Measurements from ENCODE around the gene C1QL4.

DNA sequence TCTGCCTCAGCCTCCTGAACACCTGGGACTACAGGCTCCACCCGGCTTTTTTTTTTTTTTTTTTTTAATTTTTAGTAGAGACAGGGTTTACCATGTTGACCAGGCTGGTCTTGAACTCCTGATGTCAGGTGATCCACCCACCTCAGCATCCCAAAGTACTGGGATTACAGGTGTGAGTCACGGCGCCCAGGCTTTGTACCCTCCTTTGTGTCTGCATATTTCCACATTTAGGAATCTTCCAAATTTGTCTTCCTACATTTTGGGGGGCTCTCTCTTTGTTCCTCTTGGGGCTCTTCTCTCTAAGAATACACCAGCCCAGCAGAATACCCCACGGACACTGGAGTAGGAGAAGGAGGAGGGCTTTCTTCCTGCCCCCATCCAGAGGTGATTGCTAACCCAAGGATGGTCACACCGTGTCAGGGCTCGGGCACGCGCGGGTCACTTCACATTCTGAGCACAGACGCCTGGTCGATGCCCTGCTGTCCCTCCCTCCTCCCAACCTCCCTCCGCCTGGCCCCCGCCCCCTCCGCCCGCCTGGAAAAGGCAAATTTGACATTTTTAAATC, 7.6 kb upstream of the C1QL4 start:
- TF ChIP-seq, protein P1, sequence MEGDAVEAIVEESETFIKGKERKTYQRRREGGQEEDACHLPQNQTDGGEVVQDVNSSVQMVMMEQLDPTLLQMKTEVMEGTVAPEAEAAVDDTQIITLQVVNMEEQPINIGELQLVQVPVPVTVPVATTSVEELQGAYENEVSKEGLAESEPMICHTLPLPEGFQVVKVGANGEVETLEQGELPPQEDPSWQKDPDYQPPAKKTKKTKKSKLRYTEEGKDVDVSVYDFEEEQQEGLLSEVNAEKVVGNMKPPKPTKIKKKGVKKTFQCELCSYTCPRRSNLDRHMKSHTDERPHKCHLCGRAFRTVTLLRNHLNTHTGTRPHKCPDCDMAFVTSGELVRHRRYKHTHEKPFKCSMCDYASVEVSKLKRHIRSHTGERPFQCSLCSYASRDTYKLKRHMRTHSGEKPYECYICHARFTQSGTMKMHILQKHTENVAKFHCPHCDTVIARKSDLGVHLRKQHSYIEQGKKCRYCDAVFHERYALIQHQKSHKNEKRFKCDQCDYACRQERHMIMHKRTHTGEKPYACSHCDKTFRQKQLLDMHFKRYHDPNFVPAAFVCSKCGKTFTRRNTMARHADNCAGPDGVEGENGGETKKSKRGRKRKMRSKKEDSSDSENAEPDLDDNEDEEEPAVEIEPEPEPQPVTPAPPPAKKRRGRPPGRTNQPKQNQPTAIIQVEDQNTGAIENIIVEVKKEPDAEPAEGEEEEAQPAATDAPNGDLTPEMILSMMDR (optimal IDR thresholded peaks at IDR 0.05 in 1 of 3, IDR thresholded peaks at IDR 0.05 in 1 of 3, conservative IDR thresholded peaks at IDR 0.05 in 1 of 3; ENCODE audit: extremely low read depth in 1 of 3, insufficient read depth in 2 of 3, low read length in 3 of 3): no peak
- peak; percentile 19 for TF ChIP-seq EZH2 (IDR thresholded peaks at IDR 0.05; ENCODE audit: low read length)

Data from keratinocyte (primary cell).